Measurements from ENCODE around the gene KRT9. TPM values are rescaled to one million over a fixed set of nuclear protein-coding genes. Genes with fewer than 3 reads are reported as not detected.

The KRT9 gene
- total and polyA plus RNA-seq, 4 donors = not detected

DNA sequence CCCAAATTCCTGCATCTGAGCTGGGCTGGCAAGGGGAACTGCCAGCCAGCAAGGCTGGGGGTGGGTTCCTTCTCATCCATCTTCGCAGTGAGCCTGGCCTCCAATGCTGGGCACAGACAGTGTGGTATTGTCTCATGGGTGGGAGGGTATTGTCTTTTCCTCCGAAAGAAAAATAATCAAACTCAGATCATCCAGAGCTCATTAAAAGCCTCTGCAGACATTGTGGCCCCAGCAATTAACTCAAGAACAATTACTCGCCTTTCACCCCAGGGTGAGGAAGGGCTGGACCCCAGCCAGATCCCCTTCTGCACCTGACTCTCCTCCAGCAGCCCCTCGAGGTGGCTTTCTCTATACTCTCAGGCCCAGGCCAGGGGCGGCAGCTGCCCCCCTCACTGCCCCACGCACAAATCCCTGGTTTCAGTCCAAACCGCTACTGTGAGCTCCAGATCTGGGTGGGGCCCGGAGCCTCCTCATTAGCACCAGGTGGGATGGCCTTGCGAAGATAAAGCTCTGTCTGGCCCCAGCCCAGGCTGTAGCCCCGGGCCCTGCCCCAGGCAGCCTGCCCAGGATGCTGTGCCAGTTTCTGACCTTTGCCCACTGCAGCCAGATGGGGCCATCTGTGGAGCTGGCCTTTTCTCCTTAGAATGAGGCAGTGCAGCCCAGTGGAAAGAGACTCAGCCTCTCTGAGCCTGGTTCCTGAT, 50.9 kb downstream of the KRT9 start:
- Histone ChIP-seq H3K4me1 (ENCODE audit: control insufficient read depth in 5 of 5, insufficient read depth in 5 of 5, low read length in 5 of 5) (peaks cover 0 to 29% (median 0%) of the 10 kb centered on the region in 5 donors), H3K36me3 (ENCODE audit: control insufficient read depth in 4 of 4, insufficient read depth in 4 of 4, low read length in 4 of 4) (no peaks in the 10 kb centered on the region), H3K9me3 (ENCODE audit: control insufficient read depth in 4 of 4, insufficient read depth in 3 of 4, low read length in 3 of 4) (peaks cover 0 to 4% (median 0%) of the 10 kb centered on the region in 4 donors), H3K27ac (ENCODE audit: low read depth in 1 of 2, low read length in 1 of 2) (peak overlapping the region in 1 of 2 donors; percentile 78), H3K4me3 (no peak overlapping the region), H3K9ac (ENCODE audit: insufficient read depth in 1 of 2, low read length in 2 of 2) (no peak overlapping the region), H3K27me3 (ENCODE audit: control insufficient read depth in 3 of 3, insufficient read depth in 3 of 3, low read length in 2 of 3) (no peaks in the 10 kb centered on the region)
- WGBS, 2 donors = 58 to 76% methylated on average over 10 of the region's 10 CpGs
- DNase-seq (no peak), ATAC-seq (ENCODE audit: insufficient read depth, low FRiP score) (no peak)
- TF ChIP-seq, protein P1, sequence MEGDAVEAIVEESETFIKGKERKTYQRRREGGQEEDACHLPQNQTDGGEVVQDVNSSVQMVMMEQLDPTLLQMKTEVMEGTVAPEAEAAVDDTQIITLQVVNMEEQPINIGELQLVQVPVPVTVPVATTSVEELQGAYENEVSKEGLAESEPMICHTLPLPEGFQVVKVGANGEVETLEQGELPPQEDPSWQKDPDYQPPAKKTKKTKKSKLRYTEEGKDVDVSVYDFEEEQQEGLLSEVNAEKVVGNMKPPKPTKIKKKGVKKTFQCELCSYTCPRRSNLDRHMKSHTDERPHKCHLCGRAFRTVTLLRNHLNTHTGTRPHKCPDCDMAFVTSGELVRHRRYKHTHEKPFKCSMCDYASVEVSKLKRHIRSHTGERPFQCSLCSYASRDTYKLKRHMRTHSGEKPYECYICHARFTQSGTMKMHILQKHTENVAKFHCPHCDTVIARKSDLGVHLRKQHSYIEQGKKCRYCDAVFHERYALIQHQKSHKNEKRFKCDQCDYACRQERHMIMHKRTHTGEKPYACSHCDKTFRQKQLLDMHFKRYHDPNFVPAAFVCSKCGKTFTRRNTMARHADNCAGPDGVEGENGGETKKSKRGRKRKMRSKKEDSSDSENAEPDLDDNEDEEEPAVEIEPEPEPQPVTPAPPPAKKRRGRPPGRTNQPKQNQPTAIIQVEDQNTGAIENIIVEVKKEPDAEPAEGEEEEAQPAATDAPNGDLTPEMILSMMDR (IDR thresholded peaks at IDR 0.05; ENCODE audit: control extremely low read depth, extremely low read depth) = no peak

DNA sequence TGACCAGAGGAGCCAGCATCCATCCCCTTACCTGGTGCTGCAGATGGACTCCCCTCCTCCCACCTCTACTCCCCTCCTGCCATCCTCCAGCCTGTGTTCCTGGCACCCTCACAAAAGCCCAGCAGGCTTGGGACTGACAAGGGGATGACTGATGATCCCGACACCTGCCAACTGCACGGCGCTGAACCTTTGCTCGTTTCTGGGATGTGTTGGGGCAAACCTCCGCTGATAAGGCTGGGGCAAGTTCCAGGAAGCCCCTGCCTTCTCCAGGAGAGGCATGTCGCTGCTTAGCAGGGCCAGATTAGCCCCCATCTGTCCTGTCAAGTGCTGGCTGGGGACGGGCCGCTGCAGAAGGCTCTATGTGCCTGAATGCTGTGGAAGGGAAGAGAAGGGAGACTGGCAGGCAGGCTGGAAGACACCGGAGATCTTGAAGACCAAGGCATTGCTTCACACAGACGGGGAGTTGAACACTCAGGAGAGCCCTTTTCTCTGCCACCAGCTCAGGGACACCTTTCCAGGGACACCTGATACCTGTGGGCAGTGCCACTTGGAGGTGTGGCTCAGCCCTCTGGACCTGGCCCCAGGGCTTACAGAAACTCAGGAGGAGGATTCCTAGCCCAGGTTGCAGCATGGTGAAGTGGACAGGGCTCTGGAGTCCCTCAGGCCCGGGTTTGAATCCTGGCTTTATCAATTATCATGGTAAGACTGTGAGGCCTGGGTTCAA, 52.2 kb downstream of the KRT9 start:
- Histone ChIP-seq H3K9me3 (ENCODE audit: control insufficient read depth in 4 of 4, insufficient read depth in 3 of 4, low read length in 3 of 4) (peaks cover 0 to 2% (median 0%) of the 10 kb centered on the region in 4 donors), H3K4me3 (no peak overlapping the region), H3K36me3 (ENCODE audit: control insufficient read depth in 4 of 4, insufficient read depth in 4 of 4, low read length in 4 of 4) (no peaks in the 10 kb centered on the region), H3K27me3 (ENCODE audit: control insufficient read depth in 3 of 3, insufficient read depth in 3 of 3, low read length in 2 of 3) (no peaks in the 10 kb centered on the region), H3K9ac (ENCODE audit: insufficient read depth in 1 of 2, low read length in 2 of 2) (no peak overlapping the region), H3K4me1 (ENCODE audit: control insufficient read depth in 5 of 5, insufficient read depth in 5 of 5, low read length in 5 of 5) (peaks cover 0 to 29% (median 0%) of the 10 kb centered on the region in 5 donors), H3K27ac (ENCODE audit: low read depth in 1 of 2, low read length in 1 of 2) (no peak overlapping the region)
- ATAC-seq (ENCODE audit: insufficient read depth, low FRiP score) (no peak), DNase-seq (peak in 1 of 3 donors; percentile 16)
- TF ChIP-seq, protein P1 (IDR thresholded peaks at IDR 0.05; ENCODE audit: control extremely low read depth, extremely low read depth) = no peak
- WGBS, 2 donors = 45 to 66% methylated on average over 10 to 11 of the region's 11 CpGs

DNA sequence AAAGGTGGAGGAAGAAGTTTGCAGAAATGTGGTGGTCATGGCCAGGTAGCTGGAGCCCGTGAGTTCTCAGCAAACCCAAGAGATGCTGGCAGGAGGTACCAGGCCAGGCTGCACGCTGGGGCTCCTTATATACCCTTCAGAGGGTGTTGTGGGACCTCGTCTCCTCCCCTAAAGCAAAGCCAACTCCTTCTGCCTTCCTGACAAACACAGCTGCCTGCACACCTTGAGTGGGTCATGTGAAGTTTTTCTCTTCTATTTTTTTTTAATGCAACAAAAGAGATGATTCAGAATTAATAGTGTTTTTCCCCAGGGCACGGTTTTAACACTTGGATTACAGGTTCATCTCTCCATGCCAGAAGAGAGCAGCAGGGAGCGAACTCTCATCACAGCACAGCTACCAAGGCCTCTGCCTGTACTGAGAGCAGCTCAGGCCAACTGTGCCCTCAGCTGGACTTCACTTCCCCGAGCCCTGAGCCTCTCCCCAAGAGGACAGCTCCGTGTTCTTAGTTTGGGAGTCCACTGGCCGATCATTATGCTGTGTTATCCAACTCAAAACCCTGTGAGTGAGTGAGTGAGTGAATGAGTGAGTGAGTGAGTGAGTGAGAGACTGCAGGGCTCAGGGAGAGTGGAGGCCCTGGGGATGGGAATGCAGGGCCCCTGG, 52.9 kb downstream of the KRT9 start, which contains the start of gene KRT15:
TSS of gene KRT15 (minus strand) at position 102 of the 661 bp plus-strand sequence. CDS start at position 39, 63 bp downstream.
- Histone ChIP-seq H3K27me3 (ENCODE audit: control insufficient read depth in 3 of 3, insufficient read depth in 3 of 3, low read length in 2 of 3) (no peaks in the 10 kb centered on the region), H3K9me3 (ENCODE audit: control insufficient read depth in 4 of 4, insufficient read depth in 3 of 4, low read length in 3 of 4) (peaks cover 0 to 2% (median 0%) of the 10 kb centered on the region in 4 donors), H3K4me3 (no peak within 1 kb of the TSS), H3K9ac (ENCODE audit: insufficient read depth in 1 of 2, low read length in 2 of 2) (no peak within 1 kb of the TSS), H3K4me1 (ENCODE audit: control insufficient read depth in 5 of 5, insufficient read depth in 5 of 5, low read length in 5 of 5) (peaks cover 0 to 29% (median 0%) of the 10 kb centered on the region in 5 donors), H3K36me3 (ENCODE audit: control insufficient read depth in 4 of 4, insufficient read depth in 4 of 4, low read length in 4 of 4) (no peaks in the 10 kb centered on the region), H3K27ac (ENCODE audit: low read depth in 1 of 2, low read length in 1 of 2) (no peak within 1 kb of the TSS)
- TF ChIP-seq, protein P1 (IDR thresholded peaks at IDR 0.05; ENCODE audit: control extremely low read depth, extremely low read depth) = no peak
- WGBS, 2 donors = 61 to 81% methylated on average over 8 of the region's 8 CpGs
- DNase-seq (peak in 1 of 3 donors; percentile 28), ATAC-seq (ENCODE audit: insufficient read depth, low FRiP score) (no peak)
